Activated CD8-positive, alpha-beta T cell treated with anti-CD3 and anti-CD28 coated beads for 36 hours (primary cell): Measurements from ENCODE around the gene MARK1. TPM values are rescaled to one million over a fixed set of nuclear protein-coding genes. Genes with fewer than 3 reads are reported as not detected.

ENCODE experiments used
- ATAC-seq: fragments of 200-7000 bp; cut with Tn5 transposase; one replicate; pipeline ENCODE4 v1.10.0; 2021; ENCODE audit warnings: mild to moderate bottlenecking, moderate library complexity
- CTCF ChIA-PET: fragments of 350-600 bp; sonication (Branson Sonifier 250); formaldehyde crosslinking; loops from one replicate; lab custom pipeline; 2021; ENCODE audit warnings: antibody characterized with exemption; lab: Charles Lee
- POLR2A ChIA-PET: fragments of 350-600 bp; sonication (Branson Sonifier 250); formaldehyde crosslinking; loops from one replicate; lab custom pipeline; 2021; ENCODE audit warnings: antibody characterized with exemption; lab: Charles Lee
- DNase-seq: peaks from one replicate; pipeline ENCODE4 v3.0.0-alpha.2; 2020
- H3K27ac Mint-ChIP-seq: one replicate; pipeline ENCODE4 v1.8.0; 2021; ENCODE audit warnings: mild to moderate bottlenecking, mixed read lengths
- H3K27me3 Mint-ChIP-seq: one replicate; pipeline ENCODE4 v1.8.0; 2021; ENCODE audit warnings: mixed read lengths
- H3K36me3 Mint-ChIP-seq: one replicate; pipeline ENCODE4 v1.8.0; 2021; ENCODE audit warnings: low read depth, mixed read lengths
- H3K4me1 Mint-ChIP-seq: one replicate; pipeline ENCODE4 v1.8.0; 2021; ENCODE audit warnings: low read depth, mixed read lengths
- H3K4me3 Mint-ChIP-seq: one replicate; pipeline ENCODE4 v1.8.0; 2021; ENCODE audit warnings: mild to moderate bottlenecking, moderate library complexity, mixed read lengths
- H3K9me3 Mint-ChIP-seq: one replicate; pipeline ENCODE4 v1.8.0; 2021; ENCODE audit warnings: mixed read lengths
- intact Hi-C: fragments of 100-400 bp; cut with micrococcal nuclease; formaldehyde crosslinking; loops from one replicate; pipeline ENCODE4 v1.10.0; 2022
- total RNA-seq, 2 experiments: library from RNA; stranded (reverse); gene quantifications; one replicate each; pipeline ENCODE4 v1.2.3, GENCODE V29; 2021
- TF ChIP-seq, protein P1 (sequence below): fragments of 200-600 bp; IDR thresholded peaks from one replicate; pipeline ENCODE4 v1.8.0; 2022; ENCODE audit warnings: antibody characterized with exemption, mild to moderate bottlenecking

The MARK1 gene
- total RNA-seq, 2 experiments from 2014 or later, result not detected

DNA sequence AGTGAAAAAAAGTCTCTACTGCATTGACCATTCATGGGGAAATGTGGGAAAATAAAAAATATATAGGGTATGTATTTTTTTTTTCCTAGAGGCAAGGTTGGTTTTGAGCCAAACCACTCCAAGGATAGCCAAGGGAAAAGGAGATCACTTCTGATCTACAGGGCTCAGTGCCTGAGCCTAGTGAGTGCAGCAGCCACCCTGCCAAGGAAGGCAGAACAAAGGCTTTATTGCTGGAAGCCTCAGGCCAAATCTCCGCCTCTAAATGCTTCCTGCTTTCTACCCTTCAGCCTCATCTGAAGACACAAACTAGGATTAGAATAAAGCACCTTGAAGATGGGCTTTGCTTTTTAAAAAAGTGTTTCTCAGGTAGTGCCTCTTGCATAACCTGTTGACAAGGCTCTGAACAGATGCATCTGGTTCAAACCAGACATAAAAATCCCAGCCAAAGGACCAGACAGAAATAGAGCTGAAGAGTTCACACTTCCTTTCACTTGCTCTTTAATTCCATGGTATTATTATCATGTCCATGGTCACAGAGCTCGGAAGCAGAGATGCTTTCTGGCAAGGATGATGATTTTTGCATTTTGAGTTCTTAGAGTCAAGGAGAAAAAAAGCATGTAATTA is 172.7 kb downstream of the MARK1 start:
- Mint-ChIP-seq H3K36me3 (no peaks in the 10 kb centered on the region), H3K27me3 (peaks cover 10% of the 10 kb centered on the region), H3K4me3 (no peak overlapping the region), H3K9me3 (no peaks in the 10 kb centered on the region), H3K27ac (no peak overlapping the region), H3K4me1 (no peaks in the 10 kb centered on the region)
- ChIA-PET POLR2A (no interaction called here), CTCF (interaction anchor here (1.0 kb wide), 1 partner anchor 33 kb away, joined by 3 read pairs; no protein-coding TSS in a partner anchor)
- TF ChIP-seq, protein P1, sequence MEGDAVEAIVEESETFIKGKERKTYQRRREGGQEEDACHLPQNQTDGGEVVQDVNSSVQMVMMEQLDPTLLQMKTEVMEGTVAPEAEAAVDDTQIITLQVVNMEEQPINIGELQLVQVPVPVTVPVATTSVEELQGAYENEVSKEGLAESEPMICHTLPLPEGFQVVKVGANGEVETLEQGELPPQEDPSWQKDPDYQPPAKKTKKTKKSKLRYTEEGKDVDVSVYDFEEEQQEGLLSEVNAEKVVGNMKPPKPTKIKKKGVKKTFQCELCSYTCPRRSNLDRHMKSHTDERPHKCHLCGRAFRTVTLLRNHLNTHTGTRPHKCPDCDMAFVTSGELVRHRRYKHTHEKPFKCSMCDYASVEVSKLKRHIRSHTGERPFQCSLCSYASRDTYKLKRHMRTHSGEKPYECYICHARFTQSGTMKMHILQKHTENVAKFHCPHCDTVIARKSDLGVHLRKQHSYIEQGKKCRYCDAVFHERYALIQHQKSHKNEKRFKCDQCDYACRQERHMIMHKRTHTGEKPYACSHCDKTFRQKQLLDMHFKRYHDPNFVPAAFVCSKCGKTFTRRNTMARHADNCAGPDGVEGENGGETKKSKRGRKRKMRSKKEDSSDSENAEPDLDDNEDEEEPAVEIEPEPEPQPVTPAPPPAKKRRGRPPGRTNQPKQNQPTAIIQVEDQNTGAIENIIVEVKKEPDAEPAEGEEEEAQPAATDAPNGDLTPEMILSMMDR, result no peak
- DNase-seq (no peak), ATAC-seq (no peak)
- intact Hi-C loops, result no loop called here

DNA sequence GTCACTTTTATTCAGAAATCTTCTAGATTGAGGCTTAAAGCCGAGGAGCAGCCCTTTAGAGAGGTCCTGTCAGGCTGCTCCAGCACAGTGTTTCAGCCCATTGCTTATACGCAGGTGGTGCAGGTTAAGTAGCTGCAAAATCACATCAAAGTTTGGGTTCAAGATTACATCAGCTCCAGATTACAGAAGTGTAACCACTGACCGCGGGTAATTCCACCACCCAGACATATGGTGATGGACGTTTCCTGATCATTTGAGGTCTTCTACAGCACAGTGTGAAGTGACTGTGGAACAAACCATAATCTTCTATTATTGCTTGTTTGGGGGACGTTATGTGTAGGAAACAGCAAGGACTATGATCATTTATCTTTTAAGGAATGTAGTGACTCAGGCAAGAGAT is 174.0 kb downstream of the MARK1 start:
- ChIA-PET CTCF (interaction anchor here (0.8 to 1.2 kb wide), 2 partner anchors 8 to 31 kb away, joined by 3 read pairs; no protein-coding TSS in a partner anchor), POLR2A (no interaction called here)
- Mint-ChIP-seq H3K27ac (no peak overlapping the region), H3K36me3 (no peaks in the 10 kb centered on the region), H3K4me3 (no peak overlapping the region), H3K4me1 (no peaks in the 10 kb centered on the region), H3K9me3 (no peaks in the 10 kb centered on the region), H3K27me3 (peaks cover 10% of the 10 kb centered on the region)
- TF ChIP-seq, protein P1, result no peak
- intact Hi-C loops, result no loop called here
- DNase-seq, result no peak
- ATAC-seq, result peak; percentile 39

DNA sequence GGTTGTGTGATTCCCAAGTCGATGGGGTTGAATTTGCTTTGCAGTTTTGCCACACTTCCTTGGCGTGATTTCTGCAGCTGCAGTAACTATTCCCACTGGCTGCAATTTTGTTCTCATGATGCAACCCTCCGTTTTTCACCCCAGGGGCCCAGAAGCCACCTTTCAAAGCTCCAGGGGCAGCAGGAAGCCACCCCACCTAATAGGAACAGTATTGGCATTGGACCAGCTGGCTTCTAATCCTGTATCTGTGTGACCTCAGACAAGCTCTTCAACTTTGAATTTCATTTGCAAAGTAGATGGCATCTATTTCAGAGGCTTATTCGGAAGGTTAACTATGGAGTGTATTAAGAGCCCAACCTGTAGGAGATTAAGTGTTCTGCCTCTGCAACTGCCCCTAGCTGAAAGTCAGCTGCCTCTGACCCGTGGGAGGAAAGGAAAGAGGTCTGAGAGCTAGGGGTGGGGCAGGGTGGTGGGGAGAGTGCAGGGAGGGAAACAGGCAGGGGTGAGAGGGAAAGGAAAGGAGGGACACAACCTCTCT is 174.9 kb downstream of the MARK1 start:
- CTCF ChIA-PET, result interaction anchor here (1.2 kb wide), 1 partner anchor 9 kb away, joined by 3 read pairs; no protein-coding TSS in a partner anchor
- no peaks in the 10 kb centered on the region for H3K36me3 Mint-ChIP-seq

DNA sequence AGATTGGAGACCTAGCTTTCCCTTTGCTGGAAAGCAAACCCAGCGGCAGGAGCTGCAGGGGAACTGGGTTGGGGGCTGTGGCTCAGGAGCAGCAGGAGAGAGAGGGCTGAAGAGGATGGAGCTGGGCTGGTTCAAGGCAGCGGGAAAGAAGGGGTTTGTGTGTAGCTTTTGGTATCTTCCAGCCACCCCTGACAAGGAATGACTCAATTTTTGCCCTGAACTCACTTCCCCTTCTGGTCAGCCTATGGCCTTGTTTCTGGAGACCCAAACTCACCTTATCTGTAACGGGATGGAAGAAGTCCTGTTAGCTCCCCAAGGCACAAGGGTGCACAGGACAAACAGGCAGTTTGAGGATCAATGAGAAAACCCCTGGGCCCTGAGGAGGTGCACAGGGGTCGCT is 175.4 kb downstream of the MARK1 start:
- no peaks in the 10 kb centered on the region for H3K36me3 Mint-ChIP-seq
- DNase-seq, result no peak
- intact Hi-C loops, result no loop called here
- POLR2A ChIA-PET, result no interaction called here
- no peaks in the 10 kb centered on the region for H3K9me3 Mint-ChIP-seq
- TF ChIP-seq, protein P1, result no peak
- no peak overlapping the region for H3K27ac Mint-ChIP-seq
- no peak overlapping the region for H3K4me3 Mint-ChIP-seq
- no peak for ATAC-seq
- peaks cover 10% of the 10 kb centered on the region for H3K27me3 Mint-ChIP-seq
- no peaks in the 10 kb centered on the region for H3K4me1 Mint-ChIP-seq
- CTCF ChIA-PET, result no interaction called here

More for the DNA sequence above, 174.9 kb downstream of the MARK1 start:
- Mint-ChIP-seq H3K9me3 (no peaks in the 10 kb centered on the region), H3K27ac (no peak overlapping the region), H3K27me3 (peaks cover 10% of the 10 kb centered on the region), H3K4me1 (no peaks in the 10 kb centered on the region), H3K4me3 (no peak overlapping the region)
- intact Hi-C loops, result no loop called here
- POLR2A ChIA-PET, result no interaction called here
- DNase-seq (no peak), ATAC-seq (no peak)
- TF ChIP-seq, protein P1, result no peak

DNA sequence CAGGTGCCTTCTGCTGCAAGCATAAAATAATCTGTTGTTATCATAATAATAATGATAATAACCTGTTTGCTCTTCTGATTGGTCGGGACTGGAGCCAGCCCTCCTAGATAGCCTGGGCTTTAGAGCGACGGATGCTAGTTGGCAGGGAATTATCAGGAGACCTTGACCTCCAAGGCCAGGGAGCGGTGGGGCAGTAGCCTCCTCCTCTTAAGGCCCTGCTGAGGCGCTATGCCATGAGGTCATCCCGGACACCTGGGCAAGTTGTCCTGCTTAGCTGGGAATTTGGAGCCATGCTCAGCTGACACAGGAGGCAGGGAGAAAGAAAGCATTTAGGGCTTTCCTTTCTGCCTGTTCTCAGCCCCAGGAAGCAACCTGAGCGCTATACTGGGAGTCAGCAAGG is 177.8 kb downstream of the MARK1 start:
- POLR2A ChIA-PET, result no interaction called here
- no peaks in the 10 kb centered on the region for H3K36me3 Mint-ChIP-seq
- H3K4me3 Mint-ChIP-seq, result no peak overlapping the region
- TF ChIP-seq, protein P1, result no peak
- H3K27ac Mint-ChIP-seq, result no peak overlapping the region
- ATAC-seq (no peak), DNase-seq (no peak)
- H3K9me3 Mint-ChIP-seq, result no peaks in the 10 kb centered on the region
- peaks cover 8% of the 10 kb centered on the region for H3K27me3 Mint-ChIP-seq
- CTCF ChIA-PET, result no interaction called here
- H3K4me1 Mint-ChIP-seq, result no peaks in the 10 kb centered on the region
- intact Hi-C loops, result no loop called here
